ENCODE measurements around the gene RIC8B. TPM values are rescaled to one million over a fixed set of nuclear protein-coding genes. Genes with fewer than 3 reads are reported as not detected.

Gene RIC8B
- total RNA-seq, 1 donor, result 5.7 TPM

DNA sequence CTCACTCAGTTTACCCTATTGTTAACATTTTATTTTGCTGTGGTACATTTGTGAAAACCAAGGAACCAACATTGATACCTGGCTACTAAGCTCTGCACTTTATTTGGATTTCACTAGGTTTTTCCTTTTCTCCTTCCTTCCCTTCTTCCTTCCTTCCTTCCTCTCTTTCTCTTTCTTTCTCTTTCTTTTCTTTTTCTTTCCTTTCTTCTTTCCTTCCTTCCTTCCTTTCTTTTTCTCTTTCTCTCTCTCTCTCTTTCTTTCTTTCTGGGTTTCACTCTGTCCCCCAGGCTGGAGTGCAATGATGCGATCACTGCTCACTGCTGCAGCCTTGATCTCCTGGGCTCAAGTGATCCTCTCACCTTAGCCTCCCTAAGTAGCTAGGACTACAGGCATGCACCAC lies 152.2 kb downstream of the RIC8B start:
- no peak for DNase-seq (ENCODE audit: low read depth in 2 of 3, low spot score in 2 of 3)

DNA sequence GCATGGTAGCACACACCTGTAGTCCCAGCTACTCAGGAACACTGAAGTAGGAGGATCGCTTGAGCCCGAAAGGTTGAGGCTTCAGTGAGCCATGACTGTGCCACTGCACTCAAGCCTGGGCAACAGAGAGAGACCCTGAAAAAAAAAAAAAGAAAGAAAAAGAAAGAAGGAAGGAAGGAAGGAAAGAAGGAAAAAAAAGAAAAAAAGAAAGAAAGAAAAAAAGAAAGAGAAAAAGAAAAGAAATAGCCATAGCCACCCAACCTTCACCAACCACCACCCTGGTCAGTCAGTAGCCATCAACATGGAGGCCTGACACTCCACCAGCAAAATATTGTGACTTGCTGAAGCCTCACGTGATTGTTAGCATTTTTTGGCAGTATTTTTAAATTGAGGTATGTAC lies 159.8 kb downstream of the RIC8B start:
- DNase-seq (ENCODE audit: low read depth in 2 of 3, low spot score in 2 of 3), result no peak

Other genes starting within 250 kb of the RIC8B start
- gene RFX4, start 191.7 kb upstream of the RIC8B start, total RNA-seq, result not detected
- 16.4 TPM for gene TMEM263, start 181.2 kb downstream of the RIC8B start, total RNA-seq
- gene MTERF2, start 212.5 kb downstream of the RIC8B start, total RNA-seq, result 2.2 TPM

Data from hematopoietic multipotent progenitor cell (in vitro differentiated cells).